GM12874 (cell line): ENCODE results near the gene KLHL29.

Source experiments
- CTCF ChIP-seq: IDR thresholded peaks from 2 replicates; pipeline ENCODE4 v1.5.1; 2011; ENCODE audit warnings: low read depth, mild to moderate bottlenecking, control low read depth, low read length, moderate library complexity; ENCODE audit not compliant: insufficient read depth

KLHL29 gene

GRCh38 chr2:23384551-23385343 lies at the start of gene KLHL29:
TSS of gene KLHL29 (plus strand) at chr2:23385179. CDS start at chr2:23562197, 177,018 bp downstream.
- TF ChIP-seq CTCF = no peak

GRCh38 chr2:23335550-23335949 lies 49.4 kb upstream of the KLHL29 start:
- no peak for TF ChIP-seq CTCF

- TF ChIP-seq CTCF = no peak
Measured at GRCh38 chr2:23342075-23342474, 42.9 kb upstream of the KLHL29 start.

- no peak for TF ChIP-seq CTCF
Measured at GRCh38 chr2:23346029-23346428, 39.0 kb upstream of the KLHL29 start.

GRCh38 chr2:23346781-23347180 lies 38.2 kb upstream of the KLHL29 start:
- no peak for TF ChIP-seq CTCF

- TF ChIP-seq CTCF = no peak
Measured at GRCh38 chr2:23347471-23348092, 37.4 kb upstream of the KLHL29 start.

GRCh38 chr2:23349508-23349907 lies 35.5 kb upstream of the KLHL29 start:
- TF ChIP-seq CTCF = no peak
